HL-60 (cell line): ENCODE data around the gene TSHZ2.

Source experiments
- DNase-seq, 2 experiments: peaks; one replicate each; pipeline ENCODE4 v3.0.0-alpha.2; 2010 to 2020; ENCODE audit warnings: low read depth in 1 of 2, low spot score in 1 of 2
- H3K27ac ChIP-seq: fragments of 250-450 bp; sonication (Bioruptor Pico); replicated peaks from 2 replicates; pipeline ENCODE4 v1.5.1; 2020; ENCODE audit warnings: mild to moderate bottlenecking, moderate library complexity
- H3K27me3 ChIP-seq: fragments of 250-450 bp; sonication (Bioruptor Pico); 2 replicates; pipeline ENCODE4 v1.5.1; 2021; ENCODE audit warnings: mild to moderate bottlenecking, moderate library complexity; ENCODE audit not compliant: insufficient read depth, poor library complexity, severe bottlenecking
- H3K4me3 ChIP-seq: replicated peaks from 2 replicates; pipeline ENCODE4 v1.5.1; 2011; ENCODE audit warnings: mild to moderate bottlenecking, control low read depth, low read length; ENCODE audit not compliant: insufficient read depth
- GABPA ChIP-seq: IDR thresholded peaks from 2 replicates; pipeline ENCODE4 v1.6.1; 2012; ENCODE audit warnings: low read depth
- POLR2AphosphoS5 ChIP-seq: IDR thresholded peaks from 2 replicates; pipeline ENCODE4 v1.6.1; 2012; ENCODE audit warnings: low read depth
- SPI1 ChIP-seq: IDR thresholded peaks from 2 replicates; pipeline ENCODE4 v1.6.1; 2012; ENCODE audit warnings: low read depth, mild to moderate bottlenecking, borderline replicate concordance
- TF ChIP-seq, protein P1 (sequence below): IDR thresholded peaks from one replicate; pipeline ENCODE4 v1.5.1; 2011; ENCODE audit warnings: low read length, control low read depth, inconsistent platforms; ENCODE audit not compliant: insufficient read depth
- TF ChIP-seq, protein P2 (sequence below): IDR thresholded peaks from 2 replicates; pipeline ENCODE4 v1.6.1; 2012; ENCODE audit warnings: low read depth; ENCODE audit not compliant: insufficient replicate concordance

TSHZ2 gene

DNA sequence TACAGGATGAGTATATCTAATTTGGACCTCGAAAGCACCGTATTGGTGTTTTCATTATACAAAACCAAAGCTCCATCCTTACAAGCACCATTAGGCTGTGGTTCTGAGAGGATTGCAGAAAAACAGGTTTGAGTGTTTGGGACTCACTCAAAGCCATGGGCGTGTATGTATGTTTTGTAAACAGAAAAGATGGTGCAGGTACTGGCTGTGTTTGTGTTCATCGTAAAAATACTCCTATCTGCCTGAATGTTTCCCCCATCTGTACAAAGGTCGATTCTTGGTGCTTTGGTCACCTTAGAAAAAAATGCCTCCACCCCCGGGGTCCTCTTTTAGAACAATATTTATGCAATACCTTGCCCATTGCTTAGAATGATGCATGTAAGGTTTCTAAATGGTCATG is 286.6 kb downstream of the TSHZ2 start:
- TF ChIP-seq GABPA (no peak), POLR2AphosphoS5 (no peak), SPI1 (no peak)
- TF ChIP-seq, protein P1, sequence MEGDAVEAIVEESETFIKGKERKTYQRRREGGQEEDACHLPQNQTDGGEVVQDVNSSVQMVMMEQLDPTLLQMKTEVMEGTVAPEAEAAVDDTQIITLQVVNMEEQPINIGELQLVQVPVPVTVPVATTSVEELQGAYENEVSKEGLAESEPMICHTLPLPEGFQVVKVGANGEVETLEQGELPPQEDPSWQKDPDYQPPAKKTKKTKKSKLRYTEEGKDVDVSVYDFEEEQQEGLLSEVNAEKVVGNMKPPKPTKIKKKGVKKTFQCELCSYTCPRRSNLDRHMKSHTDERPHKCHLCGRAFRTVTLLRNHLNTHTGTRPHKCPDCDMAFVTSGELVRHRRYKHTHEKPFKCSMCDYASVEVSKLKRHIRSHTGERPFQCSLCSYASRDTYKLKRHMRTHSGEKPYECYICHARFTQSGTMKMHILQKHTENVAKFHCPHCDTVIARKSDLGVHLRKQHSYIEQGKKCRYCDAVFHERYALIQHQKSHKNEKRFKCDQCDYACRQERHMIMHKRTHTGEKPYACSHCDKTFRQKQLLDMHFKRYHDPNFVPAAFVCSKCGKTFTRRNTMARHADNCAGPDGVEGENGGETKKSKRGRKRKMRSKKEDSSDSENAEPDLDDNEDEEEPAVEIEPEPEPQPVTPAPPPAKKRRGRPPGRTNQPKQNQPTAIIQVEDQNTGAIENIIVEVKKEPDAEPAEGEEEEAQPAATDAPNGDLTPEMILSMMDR: no peak
- TF ChIP-seq, protein P2, sequence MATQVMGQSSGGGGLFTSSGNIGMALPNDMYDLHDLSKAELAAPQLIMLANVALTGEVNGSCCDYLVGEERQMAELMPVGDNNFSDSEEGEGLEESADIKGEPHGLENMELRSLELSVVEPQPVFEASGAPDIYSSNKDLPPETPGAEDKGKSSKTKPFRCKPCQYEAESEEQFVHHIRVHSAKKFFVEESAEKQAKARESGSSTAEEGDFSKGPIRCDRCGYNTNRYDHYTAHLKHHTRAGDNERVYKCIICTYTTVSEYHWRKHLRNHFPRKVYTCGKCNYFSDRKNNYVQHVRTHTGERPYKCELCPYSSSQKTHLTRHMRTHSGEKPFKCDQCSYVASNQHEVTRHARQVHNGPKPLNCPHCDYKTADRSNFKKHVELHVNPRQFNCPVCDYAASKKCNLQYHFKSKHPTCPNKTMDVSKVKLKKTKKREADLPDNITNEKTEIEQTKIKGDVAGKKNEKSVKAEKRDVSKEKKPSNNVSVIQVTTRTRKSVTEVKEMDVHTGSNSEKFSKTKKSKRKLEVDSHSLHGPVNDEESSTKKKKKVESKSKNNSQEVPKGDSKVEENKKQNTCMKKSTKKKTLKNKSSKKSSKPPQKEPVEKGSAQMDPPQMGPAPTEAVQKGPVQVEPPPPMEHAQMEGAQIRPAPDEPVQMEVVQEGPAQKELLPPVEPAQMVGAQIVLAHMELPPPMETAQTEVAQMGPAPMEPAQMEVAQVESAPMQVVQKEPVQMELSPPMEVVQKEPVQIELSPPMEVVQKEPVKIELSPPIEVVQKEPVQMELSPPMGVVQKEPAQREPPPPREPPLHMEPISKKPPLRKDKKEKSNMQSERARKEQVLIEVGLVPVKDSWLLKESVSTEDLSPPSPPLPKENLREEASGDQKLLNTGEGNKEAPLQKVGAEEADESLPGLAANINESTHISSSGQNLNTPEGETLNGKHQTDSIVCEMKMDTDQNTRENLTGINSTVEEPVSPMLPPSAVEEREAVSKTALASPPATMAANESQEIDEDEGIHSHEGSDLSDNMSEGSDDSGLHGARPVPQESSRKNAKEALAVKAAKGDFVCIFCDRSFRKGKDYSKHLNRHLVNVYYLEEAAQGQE: no peak
- H3K27me3 ChIP-seq: peaks cover 2% of the 10 kb centered on the region
- H3K27ac ChIP-seq: no peak overlapping the region
- H3K4me3 ChIP-seq: no peak overlapping the region
- no peak for DNase-seq

DNA sequence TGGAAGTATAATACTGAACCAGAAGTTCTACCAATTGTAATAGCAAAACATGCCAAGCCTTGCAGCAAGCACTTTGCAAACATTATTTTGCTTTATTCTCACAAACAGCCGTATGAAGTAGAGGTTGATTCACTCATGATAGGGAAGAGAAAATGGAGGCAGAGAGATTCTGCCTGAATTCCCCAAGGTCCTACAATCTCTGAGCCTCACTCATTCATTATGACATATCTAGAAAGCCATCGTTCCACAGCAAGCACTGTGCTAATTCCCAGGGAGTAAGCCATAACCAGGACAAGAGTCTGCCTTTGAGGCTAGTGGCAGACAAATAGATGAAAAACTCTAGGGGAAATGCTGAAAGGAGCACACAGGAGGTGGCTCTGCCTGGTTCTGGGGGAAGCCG is 288.0 kb downstream of the TSHZ2 start:
- DNase-seq: no peak
- Histone ChIP-seq H3K27ac (no peak overlapping the region), H3K4me3 (no peak overlapping the region), H3K27me3 (peaks cover 2% of the 10 kb centered on the region)
- TF ChIP-seq, protein P1: no peak
- no peak for TF ChIP-seq POLR2AphosphoS5

DNA sequence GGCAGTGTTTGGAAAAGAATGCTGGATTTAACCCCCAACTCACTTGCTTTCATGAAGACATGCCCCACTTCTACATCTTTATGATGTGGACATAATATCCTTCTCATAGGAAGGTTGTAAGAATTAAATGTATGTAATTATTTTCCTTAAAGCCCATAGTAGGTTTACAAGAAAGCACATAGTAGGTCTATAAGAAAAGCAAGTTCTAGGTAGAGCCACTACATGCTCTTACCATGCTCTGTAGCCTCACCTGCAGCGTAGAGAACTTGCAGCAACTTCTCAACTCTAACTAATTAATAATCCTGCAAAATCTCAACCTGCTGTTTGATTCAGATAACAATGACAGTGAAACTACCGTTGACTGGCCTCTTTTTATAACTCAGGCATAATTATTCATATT is 288.4 kb downstream of the TSHZ2 start:
- H3K27ac ChIP-seq: no peak overlapping the region
- peaks cover 2% of the 10 kb centered on the region for H3K27me3 ChIP-seq
- DNase-seq: no peak
- no peak overlapping the region for H3K4me3 ChIP-seq
- TF ChIP-seq SPI1 (no peak), POLR2AphosphoS5 (no peak), GABPA (no peak)
- TF ChIP-seq, protein P1: no peak
- TF ChIP-seq, protein P2: no peak

DNA sequence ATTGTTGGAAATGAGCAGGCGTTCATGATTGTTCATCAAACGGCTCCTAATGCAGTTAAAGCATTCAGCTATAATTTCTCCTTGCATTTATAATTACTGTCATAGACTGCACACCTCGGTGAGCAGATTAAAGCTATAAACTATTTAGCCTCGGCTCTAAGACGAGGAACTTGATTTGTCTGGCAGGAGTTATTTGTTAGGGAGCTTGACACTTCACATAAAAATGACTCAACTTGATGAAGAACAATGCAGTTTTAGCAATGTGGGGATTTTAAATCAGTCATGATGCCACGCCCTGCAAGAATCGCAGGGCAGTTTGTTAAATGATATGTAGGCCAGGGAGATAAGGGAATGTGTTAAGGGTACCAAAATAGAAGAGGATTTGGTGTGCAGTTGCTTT is 290.2 kb downstream of the TSHZ2 start:
- H3K4me3 ChIP-seq: no peak overlapping the region

More for the DNA sequence above, 290.2 kb downstream of the TSHZ2 start:
- TF ChIP-seq, protein P1: no peak
- TF ChIP-seq POLR2AphosphoS5 (no peak), GABPA (no peak), SPI1 (no peak)
- TF ChIP-seq, protein P2: no peak
- no peak overlapping the region for H3K27ac ChIP-seq
- H3K27me3 ChIP-seq: peaks cover 2% of the 10 kb centered on the region
- no peak for DNase-seq
